ENCODE data around the gene FOLR1. TPM values are rescaled to one million over a fixed set of nuclear protein-coding genes. Genes with fewer than 3 reads are reported as not detected.

The FOLR1 gene
- total RNA-seq, 1 experiment from 2014 or later = 2.7 TPM

DNA sequence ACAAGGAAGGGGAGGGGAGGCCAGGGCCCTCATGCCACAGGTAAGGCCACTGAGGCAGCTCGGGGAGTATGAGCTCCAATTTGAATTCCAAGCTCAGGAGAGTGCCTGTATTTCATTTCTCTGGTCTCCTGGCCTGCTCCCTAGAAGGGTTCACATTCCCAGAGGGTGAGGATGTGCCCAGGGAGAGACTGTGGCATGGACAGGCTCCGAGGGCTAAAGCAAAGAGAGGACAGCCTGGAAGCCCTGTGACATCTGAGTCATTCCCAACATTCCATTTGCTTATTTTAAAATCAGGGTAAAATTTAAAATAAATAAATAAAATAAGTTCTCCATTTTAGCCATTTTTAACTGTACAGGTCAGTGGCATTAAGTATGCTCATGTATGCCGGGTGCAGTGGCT is 18.6 kb upstream of the FOLR1 start:
- intact Hi-C loops (cut with micrococcal nuclease; ENCODE audit: unreplicated experiment) = no loop called here
- CTCF ChIA-PET = no interaction called here
- no TSS peak for BruUV-seq (replicated peaks)
- H3K4me1 Mint-ChIP-seq (ENCODE audit: low read depth, unreplicated experiment) = peaks cover 10% of the 10 kb centered on the region
- DNase-seq = no peak
- H3K4me3 Mint-ChIP-seq (ENCODE audit: low read depth, unreplicated experiment) = no peak overlapping the region
- TF ChIP-seq, protein P1, sequence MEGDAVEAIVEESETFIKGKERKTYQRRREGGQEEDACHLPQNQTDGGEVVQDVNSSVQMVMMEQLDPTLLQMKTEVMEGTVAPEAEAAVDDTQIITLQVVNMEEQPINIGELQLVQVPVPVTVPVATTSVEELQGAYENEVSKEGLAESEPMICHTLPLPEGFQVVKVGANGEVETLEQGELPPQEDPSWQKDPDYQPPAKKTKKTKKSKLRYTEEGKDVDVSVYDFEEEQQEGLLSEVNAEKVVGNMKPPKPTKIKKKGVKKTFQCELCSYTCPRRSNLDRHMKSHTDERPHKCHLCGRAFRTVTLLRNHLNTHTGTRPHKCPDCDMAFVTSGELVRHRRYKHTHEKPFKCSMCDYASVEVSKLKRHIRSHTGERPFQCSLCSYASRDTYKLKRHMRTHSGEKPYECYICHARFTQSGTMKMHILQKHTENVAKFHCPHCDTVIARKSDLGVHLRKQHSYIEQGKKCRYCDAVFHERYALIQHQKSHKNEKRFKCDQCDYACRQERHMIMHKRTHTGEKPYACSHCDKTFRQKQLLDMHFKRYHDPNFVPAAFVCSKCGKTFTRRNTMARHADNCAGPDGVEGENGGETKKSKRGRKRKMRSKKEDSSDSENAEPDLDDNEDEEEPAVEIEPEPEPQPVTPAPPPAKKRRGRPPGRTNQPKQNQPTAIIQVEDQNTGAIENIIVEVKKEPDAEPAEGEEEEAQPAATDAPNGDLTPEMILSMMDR (IDR thresholded peaks at IDR 0.05; ENCODE audit: unreplicated experiment) = no peak
- no peak overlapping the region for H3K27ac Mint-ChIP-seq (ENCODE audit: unreplicated experiment)
- no peaks in the 10 kb centered on the region for H3K36me3 Mint-ChIP-seq (ENCODE audit: insufficient read depth, unreplicated experiment)
- no peaks in the 10 kb centered on the region for H3K9me3 Mint-ChIP-seq (ENCODE audit: low read depth, unreplicated experiment)
- peaks cover 11% of the 10 kb centered on the region for H3K27me3 Mint-ChIP-seq (ENCODE audit: unreplicated experiment)

DNA sequence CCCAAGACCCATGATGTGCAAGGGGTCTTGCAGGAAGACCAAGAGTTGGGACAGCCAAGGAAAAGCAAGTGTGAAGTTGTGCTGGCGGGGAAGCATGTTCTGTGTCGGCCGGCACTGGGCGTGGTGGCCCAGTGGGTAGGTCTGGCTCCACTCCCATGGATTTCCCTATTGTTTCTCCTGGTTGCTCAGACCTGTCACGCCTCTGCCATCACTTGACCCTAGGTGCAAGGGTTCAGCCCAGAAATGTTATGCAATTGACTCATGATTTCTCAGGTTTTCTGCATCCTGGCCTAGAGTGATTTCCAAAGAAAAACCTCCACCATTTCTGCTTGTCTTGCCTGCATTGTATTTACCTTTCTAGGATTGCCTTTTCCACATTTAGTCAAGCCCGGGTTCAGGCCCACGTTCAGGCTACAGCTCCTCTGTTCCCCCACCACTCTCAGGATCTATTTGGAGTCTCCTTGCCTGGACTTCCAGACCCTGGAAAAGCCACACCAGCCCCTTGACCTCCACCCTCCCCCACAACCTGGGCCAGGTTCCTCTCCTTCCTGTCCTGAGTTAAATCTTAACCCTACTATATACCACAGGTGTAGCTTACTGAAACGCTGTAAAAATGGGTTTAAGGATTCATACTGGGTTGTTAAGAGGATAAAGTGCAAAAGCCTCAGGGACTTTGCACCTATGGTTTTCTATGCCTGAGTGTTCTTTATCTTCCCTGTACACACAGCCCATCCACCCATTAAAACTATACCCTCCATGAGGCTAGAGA is 17.5 kb upstream of the FOLR1 start:
- H3K4me1 Mint-ChIP-seq (ENCODE audit: low read depth, unreplicated experiment) = peaks cover 10% of the 10 kb centered on the region
- no peaks in the 10 kb centered on the region for H3K36me3 Mint-ChIP-seq (ENCODE audit: insufficient read depth, unreplicated experiment)
- no peak for DNase-seq
- TF ChIP-seq, protein P1 (IDR thresholded peaks at IDR 0.05; ENCODE audit: unreplicated experiment) = no peak
- H3K27me3 Mint-ChIP-seq (ENCODE audit: unreplicated experiment) = peaks cover 11% of the 10 kb centered on the region
- no peaks in the 10 kb centered on the region for H3K9me3 Mint-ChIP-seq (ENCODE audit: low read depth, unreplicated experiment)
- BruUV-seq (replicated peaks) = no TSS peak
- CTCF ChIA-PET = interaction anchor here (0.7 kb wide), 1 partner anchor 126 kb away, joined by 4 read pairs; no protein-coding TSS in a partner anchor
- no peak overlapping the region for H3K4me3 Mint-ChIP-seq (ENCODE audit: low read depth, unreplicated experiment)
- intact Hi-C loops (cut with micrococcal nuclease; ENCODE audit: unreplicated experiment) = no loop called here
- no peak overlapping the region for H3K27ac Mint-ChIP-seq (ENCODE audit: unreplicated experiment)

DNA sequence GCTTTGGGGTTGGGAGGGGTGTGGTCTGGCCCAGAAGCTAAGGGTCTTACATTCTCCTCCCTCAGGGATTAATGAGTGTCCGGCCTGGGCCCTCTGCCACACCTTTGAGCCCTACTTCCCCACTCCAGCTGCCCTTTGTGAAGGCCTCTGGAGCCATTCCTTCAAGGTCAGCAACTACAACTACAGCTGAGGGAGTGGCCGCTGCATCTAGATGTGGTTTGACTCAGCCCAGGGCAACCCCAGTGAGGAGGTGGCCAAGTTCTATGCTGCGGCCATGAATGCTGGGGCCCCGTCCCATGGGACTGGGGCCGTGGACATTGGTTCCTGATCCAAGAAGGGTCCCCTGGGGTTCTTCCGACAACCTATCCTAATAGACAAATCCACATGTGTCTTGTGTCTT is 14.3 kb upstream of the FOLR1 start:
- Mint-ChIP-seq H3K27me3 (ENCODE audit: unreplicated experiment) (peaks cover 16% of the 10 kb centered on the region), H3K4me3 (ENCODE audit: low read depth, unreplicated experiment) (no peak overlapping the region), H3K36me3 (ENCODE audit: insufficient read depth, unreplicated experiment) (no peaks in the 10 kb centered on the region), H3K27ac (ENCODE audit: unreplicated experiment) (no peak overlapping the region), H3K9me3 (ENCODE audit: low read depth, unreplicated experiment) (no peaks in the 10 kb centered on the region), H3K4me1 (ENCODE audit: low read depth, unreplicated experiment) (peaks cover 10% of the 10 kb centered on the region)
- no TSS peak for BruUV-seq (replicated peaks)
- intact Hi-C loops (cut with micrococcal nuclease; ENCODE audit: unreplicated experiment) = no loop called here
- CTCF ChIA-PET = no interaction called here
- TF ChIP-seq, protein P1 (IDR thresholded peaks at IDR 0.05; ENCODE audit: unreplicated experiment) = no peak
- no peak for DNase-seq

DNA sequence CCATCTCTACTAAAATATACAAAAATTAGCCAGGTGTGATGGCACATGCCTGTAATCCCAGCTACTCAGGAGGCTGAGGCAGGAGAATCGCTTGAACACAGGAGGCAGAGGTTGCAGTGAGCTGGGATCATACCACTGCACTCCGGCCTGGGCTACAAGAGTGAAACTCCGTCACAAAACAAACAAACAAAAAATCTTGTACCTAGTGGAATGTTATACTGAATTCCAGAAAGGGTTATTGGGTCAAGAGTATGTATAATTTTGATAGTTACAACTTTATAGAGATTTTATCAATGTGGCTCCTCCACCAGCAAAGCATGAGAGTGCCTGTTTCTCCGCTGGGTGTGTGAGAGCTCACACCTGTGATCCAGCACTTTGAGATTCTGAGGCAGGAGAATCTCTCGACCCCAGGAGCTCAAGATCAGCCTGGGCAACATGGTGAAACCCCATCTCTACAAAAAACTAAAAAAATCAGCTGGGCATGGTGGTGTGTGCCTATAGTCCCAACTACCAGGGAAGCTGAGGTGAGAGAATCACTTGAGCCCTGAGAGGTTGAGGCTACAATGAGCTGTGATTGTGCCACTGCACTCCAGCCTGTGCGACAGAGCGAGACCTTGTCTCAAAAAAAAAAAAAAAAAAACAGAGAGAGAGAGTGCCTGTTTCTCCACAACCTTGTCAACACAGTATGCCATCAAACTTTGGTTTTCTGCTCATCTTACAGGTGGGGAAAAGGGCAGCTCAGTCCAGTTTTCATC is 12.7 kb upstream of the FOLR1 start:
- H3K4me1 Mint-ChIP-seq (ENCODE audit: low read depth, unreplicated experiment) = peaks cover 18% of the 10 kb centered on the region
- no peak for DNase-seq
- no peak overlapping the region for H3K27ac Mint-ChIP-seq (ENCODE audit: unreplicated experiment)
- no peaks in the 10 kb centered on the region for H3K36me3 Mint-ChIP-seq (ENCODE audit: insufficient read depth, unreplicated experiment)
- H3K4me3 Mint-ChIP-seq (ENCODE audit: low read depth, unreplicated experiment) = no peak overlapping the region
- intact Hi-C loops (cut with micrococcal nuclease; ENCODE audit: unreplicated experiment) = no loop called here
- TF ChIP-seq, protein P1 (IDR thresholded peaks at IDR 0.05; ENCODE audit: unreplicated experiment) = no peak
- peaks cover 15% of the 10 kb centered on the region for H3K27me3 Mint-ChIP-seq (ENCODE audit: unreplicated experiment)
- H3K9me3 Mint-ChIP-seq (ENCODE audit: low read depth, unreplicated experiment) = no peaks in the 10 kb centered on the region
- BruUV-seq (replicated peaks) = no TSS peak
- CTCF ChIA-PET = interaction anchor here (0.9 kb wide), 1 partner anchor 35 kb away, joined by 5 read pairs; no protein-coding TSS in a partner anchor

Measured in Calu3 (cell line).